ENCODE measurements around the gene LRPAP1.

DNA sequence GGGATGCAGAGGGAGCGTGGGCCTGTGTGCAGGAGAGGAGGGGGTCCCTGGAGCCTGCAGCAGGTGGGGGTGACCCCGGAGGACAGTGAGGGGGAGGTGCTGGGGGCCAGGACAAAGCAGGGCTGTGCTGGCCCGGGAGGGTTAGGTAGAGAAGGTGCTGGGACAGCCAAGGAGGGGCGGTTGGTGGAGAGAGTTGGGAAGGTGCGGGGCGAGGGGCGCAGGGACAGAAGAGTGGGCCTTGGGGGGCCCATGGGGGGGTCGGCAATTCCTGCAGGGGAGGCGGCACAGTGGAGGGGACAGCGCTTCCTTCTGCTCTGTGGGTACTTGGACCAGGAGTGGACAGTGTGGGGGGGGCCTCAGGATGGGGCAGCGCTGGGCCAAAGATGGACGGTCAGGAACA is 32.5 kb downstream of the LRPAP1 start:
- no peak for TF ChIP-seq POLR2A (IDR thresholded peaks at IDR 0.05; ENCODE audit: low read length)
- no peak for TF ChIP-seq GATA1 (IDR thresholded peaks at IDR 0.05; ENCODE audit: low read depth, low read length)
